HCT116 (cell line): Measurements from ENCODE around the gene RBMX. TPM values are rescaled to one million over a fixed set of nuclear protein-coding genes. Genes with fewer than 3 reads are reported as not detected.

Experiments
- ATAC-seq: fragments of 200-7000 bp; cut with Tn5 transposase; 2 replicates; pipeline ENCODE4 v1.9.1; 2020; ENCODE audit warnings: mild to moderate bottlenecking, moderate library complexity
- BruUV-seq: library from RNA; stranded (reverse); fragments of 400-500 nt; replicated peaks from 2 replicates; lab custom pipeline; 2021; lab: Mats Ljungman, UMichigan
- CTCF ChIA-PET: fragments of 300-600 bp; sonication (Branson Sonifier 250); formaldehyde crosslinking; loops from one replicate; lab custom pipeline; 2021; ENCODE audit warnings: antibody characterized with exemption; lab: Charles Lee
- POLR2A ChIA-PET: fragments of 300-600, 350-600 bp; sonication (Branson Sonifier 250); formaldehyde crosslinking; loops from one replicate; lab custom pipeline; 2021; ENCODE audit warnings: antibody characterized with exemption; lab: Charles Lee
- RAD21 ChIA-PET, 2 experiments: fragments of 300-600 bp; sonication (Branson Sonifier 250); formaldehyde crosslinking; loops; one replicate each; lab custom pipeline; 2023; ENCODE audit warnings: low total read pairs in 2 of 2; ENCODE audit not compliant: uncharacterized antibody in 2 of 2, unreplicated experiment in 2 of 2, low non-redundant PET in 1 of 2; lab: Charles Lee
- DNase-seq: peaks from one replicate; pipeline ENCODE4 v3.0.0-alpha.2; 2010; ENCODE audit warnings: low read depth, low spot score
- H2AFZ ChIP-seq: fragments of 200-600 bp; shearing (Covaris generic), sonication (generic); 2 replicates; pipeline ENCODE4 v1.6.1; 2017; ENCODE audit warnings: low read depth, mixed run types, mixed read lengths, antibody characterized with exemption, low read length; ENCODE audit not compliant: poor library complexity, severe bottlenecking
- H3K27ac ChIP-seq: 2 replicates; pipeline ENCODE4 v1.5.1; 2012; ENCODE audit warnings: low read depth, low read length
- H3K27me3 ChIP-seq: fragments of 200-600 bp; sonication (generic); 2 replicates; pipeline ENCODE4 v1.6.1; 2016; ENCODE audit warnings: mixed run types, low read length, mixed read lengths; ENCODE audit not compliant: insufficient read depth
- H3K36me3 ChIP-seq, 2 experiments: fragments of 200-500 bp in 1 of 2; fragments of 200-600 bp in 1 of 2; sonication (Bioruptor generic) in 1 of 2; sonication (generic) in 1 of 2; 2 replicates each; pipeline versions ENCODE4 v1.5.1 to v1.6.1; 2014 to 2016; ENCODE audit warnings: low read length in 2 of 2, inconsistent platforms in 1 of 2, mixed read lengths in 1 of 2, mixed run types in 1 of 2; ENCODE audit not compliant: insufficient read depth in 2 of 2, control insufficient read depth in 1 of 2
- H3K4me1 ChIP-seq, 2 experiments: fragments of 200-600 bp in 1 of 2; sonication (generic) in 1 of 2; 2 replicates each; pipeline versions ENCODE4 v1.5.1 to v1.6.1; 2012 to 2017; ENCODE audit warnings: low read length in 2 of 2, inconsistent platforms in 1 of 2, mild to moderate bottlenecking in 1 of 2, mixed read lengths in 1 of 2, mixed run types in 1 of 2, moderate library complexity in 1 of 2; ENCODE audit not compliant: insufficient read depth in 2 of 2, control insufficient read depth in 1 of 2
- H3K4me2 ChIP-seq: fragments of 200-600 bp; sonication (generic); 2 replicates; pipeline ENCODE4 v1.6.1; 2017; ENCODE audit warnings: mixed run types, low read length, mixed read lengths
- H3K4me3 ChIP-seq, 2 experiments: fragments of 200-600 bp in 1 of 2; sonication (generic) in 1 of 2; replicated peaks in 1 of 2; 2 replicates each; pipeline ENCODE4 v1.5.1; 2011 to 2016; ENCODE audit warnings: low read length in 2 of 2, control low read depth in 1 of 2, low read depth in 1 of 2, mild to moderate bottlenecking in 1 of 2, mixed read lengths in 1 of 2, mixed run types in 1 of 2
- H3K79me2 ChIP-seq: fragments of 200-600 bp; sonication (generic); 2 replicates; pipeline ENCODE4 v1.6.1; 2017; ENCODE audit warnings: mild to moderate bottlenecking, mixed run types, low read length, moderate library complexity, mixed read lengths; ENCODE audit not compliant: insufficient read depth
- H3K9ac ChIP-seq: fragments of 200-600 bp; sonication (generic); 2 replicates; pipeline ENCODE4 v1.6.1; 2016; ENCODE audit warnings: low read length, mixed read lengths
- H3K9me2 ChIP-seq: fragments of 200-600 bp; sonication (generic), shearing (Covaris generic); 2 replicates; pipeline ENCODE4 v1.6.1; 2017; ENCODE audit warnings: mixed run types, mild to moderate bottlenecking, moderate library complexity; ENCODE audit not compliant: insufficient read depth
- H3K9me3 ChIP-seq, 2 experiments: fragments of 200-500 bp in 1 of 2; fragments of 200-600 bp in 1 of 2; sonication (Bioruptor generic) in 1 of 2; sonication (generic) in 1 of 2; 2 replicates each; pipeline ENCODE4 v1.6.1; 2014 to 2017; ENCODE audit warnings: low read length in 2 of 2, mixed read lengths in 2 of 2, inconsistent platforms in 1 of 2, low read depth in 1 of 2, mild to moderate bottlenecking in 1 of 2, mixed run types in 1 of 2, moderate library complexity in 1 of 2; ENCODE audit not compliant: control insufficient read depth in 1 of 2, insufficient read depth in 1 of 2
- H4K20me1 ChIP-seq: fragments of 200-600 bp; sonication (generic), shearing (Covaris generic); 2 replicates; pipeline ENCODE4 v1.6.1; 2017; ENCODE audit warnings: mixed run types, mild to moderate bottlenecking, moderate library complexity; ENCODE audit not compliant: insufficient read depth
- CTCF ChIP-seq, 3 experiments: fragments of 200-600 bp in 1 of 3; sonication (generic) in 1 of 3; IDR thresholded peaks in 2 of 3; conservative IDR thresholded peaks in 1 of 3; 2 replicates each; pipeline ENCODE4 v1.5.1; 2012 to 2017; ENCODE audit warnings: low read depth in 2 of 3, low read length in 2 of 3, antibody characterized with exemption in 1 of 3, borderline replicate concordance in 1 of 3, control low read depth in 1 of 3, mild to moderate bottlenecking in 1 of 3, mixed read lengths in 1 of 3, mixed run types in 1 of 3, moderate library complexity in 1 of 3; ENCODE audit not compliant: insufficient read depth in 1 of 3
- EGR1 ChIP-seq: IDR thresholded peaks from 2 replicates; pipeline ENCODE4 v1.6.1; 2012; ENCODE audit warnings: low read depth
- ELF1 ChIP-seq: IDR thresholded peaks from 2 replicates; pipeline ENCODE4 v1.6.1; 2012; ENCODE audit warnings: low read depth, borderline replicate concordance
- EZH2 ChIP-seq: fragments of 200-600 bp; sonication (generic); IDR thresholded peaks from 2 replicates; pipeline ENCODE4 v1.6.1; 2017; ENCODE audit warnings: antibody characterized with exemption, mixed run types
- POLR2A ChIP-seq: IDR thresholded peaks from 2 replicates; pipeline ENCODE4 v1.7.0; 2011; ENCODE audit warnings: borderline replicate concordance; ENCODE audit not compliant: insufficient read depth, insufficient read length; ENCODE audit errors: extremely low read depth
- SP1 ChIP-seq: IDR thresholded peaks from 2 replicates; pipeline ENCODE4 v1.6.1; 2012; ENCODE audit warnings: low read depth
- YY1 ChIP-seq: IDR thresholded peaks from 2 replicates; pipeline ENCODE4 v1.6.1; 2011; ENCODE audit warnings: low read length, low read depth, moderate library complexity, mild to moderate bottlenecking; ENCODE audit not compliant: insufficient replicate concordance; ENCODE audit errors: extremely low read depth
- ZFX ChIP-seq: fragments of 450-650 bp; IDR thresholded peaks from 2 replicates; pipeline ENCODE4 v1.6.1; 2017
- ZNF274 ChIP-seq: fragments of 200-500 bp; sonication (Bioruptor generic); IDR thresholded peaks from 2 replicates; pipeline ENCODE4 v1.6.1; 2014; ENCODE audit warnings: mild to moderate bottlenecking, low read depth, low read length, inconsistent platforms
- intact Hi-C: fragments of 100-400 bp; cut with micrococcal nuclease; formaldehyde crosslinking; loops from 2 replicates; pipeline ENCODE4 v1.10.0; 2022
- total RNA-seq: library from RNA; stranded (reverse); gene quantifications from one replicate; pipeline ENCODE4 v1.2.1, GENCODE V29; 2021; ENCODE audit not compliant: unreplicated experiment

RBMX gene
- total RNA-seq, 1 experiment from 2014 or later: 267 TPM

- Histone ChIP-seq H3K4me3 (no peak overlapping the region), H3K4me2 (no peak overlapping the region), H3K27ac (no peak overlapping the region), H3K27me3 (no peaks in the 10 kb centered on the region), H2AFZ (no peak overlapping the region), H3K9me2 (no peaks in the 10 kb centered on the region), H3K79me2 (no peaks in the 10 kb centered on the region), H3K9ac (no peak overlapping the region), H3K4me1 (no peaks in the 10 kb centered on the region), H3K36me3 (no peaks in the 10 kb centered on the region; a peak in 1 of 4 replicates), H4K20me1 (no peaks in the 10 kb centered on the region), H3K9me3 (no peaks in the 10 kb centered on the region)
- TF ChIP-seq POLR2A: no peak
- TF ChIP-seq ZNF274: no peak
- TF ChIP-seq CTCF (IDR thresholded peaks at IDR 0.05 in 2 of 3, conservative IDR thresholded peaks at IDR 0.05 in 1 of 3; ENCODE audit: borderline replicate concordance in 1 of 3, insufficient read depth in 1 of 3, low read depth in 2 of 3, low read length in 2 of 3): no peak
- no peak for TF ChIP-seq EGR1
- TF ChIP-seq SP1: no peak
- no peak for TF ChIP-seq ELF1
- no peak for TF ChIP-seq ZFX
- TF ChIP-seq YY1: no peak
- no peak for TF ChIP-seq EZH2
- no TSS peak for BruUV-seq
- POLR2A ChIA-PET: no interaction called here
- ATAC-seq (no peak), DNase-seq (no peak)
- RAD21 ChIA-PET: no interaction called here
- intact Hi-C loops: no loop called here
- CTCF ChIA-PET: no interaction called here
These were observed 22.3 kb downstream of the RBMX start for GRCh38 chrX:136858007-136858756.
